Superior temporal gyrus (tissue), 1 donor: Measurements from ENCODE around the gene FAM199X.
A peak's percentile ranks its signal among the peaks of the same experiment; 100 is the strongest.
"Not testable (repeated sequence)": the region's sequence is repeated elsewhere in the genome, so short reads cannot be mapped to it uniquely, and the experiment has no call there.

Experiments used
- DNase-seq: peaks from one replicate; pipeline ENCODE4 v3.0.0-alpha.2; 2016; ENCODE audit errors: extremely low spot score

Gene FAM199X

DNA sequence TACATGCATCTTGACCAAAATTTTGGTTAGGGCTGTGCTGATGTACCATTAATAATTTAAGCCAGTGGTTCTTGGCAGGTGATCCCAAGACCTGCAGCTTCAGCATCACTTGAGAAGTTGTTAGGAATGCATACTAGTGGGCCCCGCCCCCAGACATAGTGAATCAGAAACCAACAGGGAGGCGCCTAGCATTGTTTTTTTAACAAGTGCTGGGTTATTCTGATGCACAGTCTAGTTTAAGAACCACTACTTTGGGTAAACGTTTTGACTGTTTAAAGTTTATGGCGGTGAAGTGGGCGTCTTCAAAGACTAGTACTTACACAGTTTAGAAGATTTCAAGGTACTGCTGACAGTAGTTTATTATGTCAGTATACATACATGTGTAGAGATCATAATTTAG lies 23.6 kb downstream of the FAM199X start:
- no peak for DNase-seq

DNA sequence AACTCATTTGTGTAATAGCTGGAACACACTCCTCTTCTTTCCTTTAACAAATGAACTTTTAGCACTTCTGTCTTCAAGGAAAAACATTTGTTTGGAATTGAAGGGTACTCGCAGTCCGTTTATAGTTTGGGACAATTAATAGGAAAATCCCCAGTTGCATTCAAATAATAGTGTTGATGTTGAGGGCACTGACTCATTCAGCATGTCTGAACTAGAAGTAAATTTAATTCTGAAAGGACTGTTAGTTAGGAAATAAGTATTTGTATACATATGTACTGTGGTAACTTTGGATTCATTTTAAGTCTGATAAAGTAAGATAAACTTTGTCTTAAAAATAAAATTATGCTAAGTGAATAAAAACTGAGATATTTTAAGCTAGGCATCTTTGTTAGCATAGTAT lies 27.2 kb downstream of the FAM199X start:
- no peak for DNase-seq

DNA sequence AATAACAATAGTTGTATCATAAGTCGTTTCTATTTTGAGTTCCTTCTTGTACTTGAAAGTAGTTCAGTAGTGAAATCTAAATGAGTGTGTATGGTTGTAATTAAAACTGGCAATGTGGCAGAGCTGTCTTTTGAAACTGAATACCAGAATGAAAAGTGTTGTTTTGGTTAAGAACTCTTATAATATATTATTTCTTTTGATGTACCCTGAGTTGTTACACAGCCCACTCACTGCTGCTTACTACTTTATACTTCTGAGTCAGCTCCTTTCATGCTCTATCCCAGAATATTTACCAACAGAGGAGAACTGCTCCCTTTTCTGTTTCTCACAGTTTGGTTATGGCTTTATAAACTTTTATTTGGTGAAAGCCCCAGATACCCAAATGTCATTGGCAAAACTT lies 28.8 kb downstream of the FAM199X start:
- DNase-seq = no peak

DNA sequence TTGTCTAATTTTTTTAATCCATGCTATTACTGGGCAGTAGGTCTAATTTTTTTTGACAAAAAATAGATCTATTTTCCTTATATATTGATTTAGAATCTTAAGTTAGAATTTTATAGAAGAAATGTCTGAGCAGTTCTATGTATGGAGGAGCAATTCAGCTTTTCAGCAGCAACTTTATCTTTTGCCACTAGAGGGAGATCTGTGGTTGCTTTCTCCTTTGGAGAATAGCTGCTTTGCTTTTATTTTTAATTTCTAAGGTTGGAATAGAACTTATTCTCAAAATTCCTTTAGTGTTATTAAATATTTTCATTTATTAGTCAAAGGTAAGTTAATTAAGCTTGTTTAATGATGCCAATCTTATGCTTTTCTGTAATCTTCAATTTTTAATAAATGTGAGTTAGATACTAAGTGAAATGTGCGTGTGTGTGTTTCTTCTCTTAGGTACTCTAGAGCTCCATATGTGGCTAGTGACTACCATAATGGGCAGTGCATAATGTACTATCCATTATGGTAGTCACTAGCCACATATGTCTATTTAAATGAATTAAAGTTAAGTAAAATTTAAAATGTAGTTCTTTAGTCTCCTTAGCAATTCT lies 29.3 kb downstream of the FAM199X start:
- peak; percentile 78 for DNase-seq

DNA sequence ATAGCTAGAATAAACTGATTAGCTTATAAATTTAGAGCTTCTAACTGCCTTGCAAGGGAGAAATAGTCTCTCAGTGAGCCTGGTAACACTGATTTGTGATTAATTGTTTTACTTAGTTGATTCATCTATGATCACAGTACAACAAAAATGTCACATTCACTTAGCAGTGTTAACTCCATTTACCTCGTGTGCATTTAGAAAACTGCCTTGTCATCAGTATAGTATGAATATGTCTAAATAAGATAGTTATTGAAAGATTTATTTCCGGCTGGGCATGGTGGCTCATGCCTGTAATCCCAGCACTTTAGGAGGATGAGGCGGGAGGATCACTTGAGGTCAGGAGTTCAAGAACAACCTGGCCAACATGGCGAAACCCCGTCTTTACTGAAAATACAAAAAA lies 39.3 kb downstream of the FAM199X start:
- no peak for DNase-seq

DNA sequence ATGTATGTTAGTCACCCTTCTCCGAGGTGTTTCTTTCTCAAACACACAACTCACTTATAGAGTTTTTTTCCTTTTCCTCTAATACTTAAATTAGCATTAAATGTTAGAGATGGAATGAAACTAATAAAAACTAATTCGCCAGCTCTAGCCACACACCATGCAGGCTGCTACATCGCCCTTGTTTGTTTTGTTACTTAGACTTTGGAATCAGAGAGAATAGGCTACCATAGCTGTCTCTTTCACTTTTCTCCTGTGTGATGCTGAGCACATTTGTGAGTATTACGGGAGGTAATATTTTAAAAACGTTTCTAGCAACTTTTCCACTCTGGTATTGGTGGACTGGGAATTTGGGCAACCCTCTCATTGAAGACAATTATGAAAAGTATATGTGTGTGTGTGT lies 44.9 kb downstream of the FAM199X start:
- no peak for DNase-seq

DNA sequence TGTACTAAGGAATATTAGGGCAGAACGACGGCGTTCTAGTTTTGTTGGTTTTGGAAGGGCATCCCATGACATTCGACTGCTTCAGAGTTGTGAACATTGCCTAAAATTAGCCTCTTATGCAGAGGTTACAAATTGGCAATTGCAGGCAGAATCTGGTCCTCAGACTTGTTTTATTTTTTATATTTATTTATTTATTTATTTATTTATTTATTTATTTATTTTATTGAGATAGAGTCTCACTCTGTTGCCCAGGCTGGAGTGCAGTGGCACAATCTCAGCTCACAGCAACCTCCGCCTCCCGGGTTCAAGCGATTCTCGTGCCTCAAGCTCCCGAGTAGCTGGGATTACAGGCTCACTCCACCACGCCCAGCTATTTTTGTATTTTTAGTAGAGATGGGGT lies 63.8 kb downstream of the FAM199X start:
- not testable (repeated sequence) for DNase-seq
